Kidney tubule cell (primary cell): ENCODE results near the gene DNAAF8.

Experiments used
- DNase-seq: peaks from one replicate; pipeline ENCODE4 v3.0.0-alpha.2; 2018; ENCODE audit warnings: low spot score

Gene DNAAF8

GRCh38 chr16:4752351-4753100 lies 18.2 kb downstream of the DNAAF8 start:
- DNase-seq = no peak

GRCh38 chr16:4753227-4753626 lies 18.9 kb downstream of the DNAAF8 start:
- DNase-seq = no peak

- no peak for DNase-seq
Measured at GRCh38 chr16:4754865-4755264, 20.5 kb downstream of the DNAAF8 start.

GRCh38 chr16:4755687-4756086 lies 21.4 kb downstream of the DNAAF8 start:
- DNase-seq = no peak

GRCh38 chr16:4760221-4760910 lies 26.0 kb downstream of the DNAAF8 start:
- no peak for DNase-seq

- no peak for DNase-seq
Measured at GRCh38 chr16:4762205-4762604, 27.9 kb downstream of the DNAAF8 start.

- no peak for DNase-seq
Measured at GRCh38 chr16:4763791-4764190, 29.5 kb downstream of the DNAAF8 start.

GRCh38 chr16:4765511-4766474 lies 31.5 kb downstream of the DNAAF8 start:
- DNase-seq = no peak

- DNase-seq = peak; percentile 95
Measured at GRCh38 chr16:4766875-4767628, 32.7 kb downstream of the DNAAF8 start, which contains the start of gene ZNF500. Gene ZNF500, minus strand, starts transcription at chr16:4767162. Its CDS starts 1,184 bp downstream, at chr16:4765978.

GRCh38 chr16:4767872-4768548 lies 33.7 kb downstream of the DNAAF8 start:
- DNase-seq = peak; percentile 34

GRCh38 chr16:4768549-4769305 lies 34.4 kb downstream of the DNAAF8 start:
- peak; percentile 96 for DNase-seq

GRCh38 chr16:4769306-4769638 lies 34.9 kb downstream of the DNAAF8 start:
- no peak for DNase-seq

GRCh38 chr16:4771646-4772045 lies 37.3 kb downstream of the DNAAF8 start:
- no peak for DNase-seq

GRCh38 chr16:4772351-4772750 lies 38.0 kb downstream of the DNAAF8 start:
- no peak for DNase-seq

- DNase-seq = no peak
Measured at GRCh38 chr16:4775005-4775404, 40.7 kb downstream of the DNAAF8 start.

GRCh38 chr16:4776141-4776705 lies 41.9 kb downstream of the DNAAF8 start:
- DNase-seq = no peak

GRCh38 chr16:4777339-4778049 lies 43.2 kb downstream of the DNAAF8 start:
- DNase-seq = no peak

- DNase-seq = no peak
Measured at GRCh38 chr16:4778050-4778392, 43.7 kb downstream of the DNAAF8 start.

GRCh38 chr16:4780235-4780634 lies 45.9 kb downstream of the DNAAF8 start:
- DNase-seq = peak; percentile 41
